ENCODE data around the gene HOXC9.

HOXC9 gene
- total RNA-seq = 0 reads per million in 4 donors

DNA sequence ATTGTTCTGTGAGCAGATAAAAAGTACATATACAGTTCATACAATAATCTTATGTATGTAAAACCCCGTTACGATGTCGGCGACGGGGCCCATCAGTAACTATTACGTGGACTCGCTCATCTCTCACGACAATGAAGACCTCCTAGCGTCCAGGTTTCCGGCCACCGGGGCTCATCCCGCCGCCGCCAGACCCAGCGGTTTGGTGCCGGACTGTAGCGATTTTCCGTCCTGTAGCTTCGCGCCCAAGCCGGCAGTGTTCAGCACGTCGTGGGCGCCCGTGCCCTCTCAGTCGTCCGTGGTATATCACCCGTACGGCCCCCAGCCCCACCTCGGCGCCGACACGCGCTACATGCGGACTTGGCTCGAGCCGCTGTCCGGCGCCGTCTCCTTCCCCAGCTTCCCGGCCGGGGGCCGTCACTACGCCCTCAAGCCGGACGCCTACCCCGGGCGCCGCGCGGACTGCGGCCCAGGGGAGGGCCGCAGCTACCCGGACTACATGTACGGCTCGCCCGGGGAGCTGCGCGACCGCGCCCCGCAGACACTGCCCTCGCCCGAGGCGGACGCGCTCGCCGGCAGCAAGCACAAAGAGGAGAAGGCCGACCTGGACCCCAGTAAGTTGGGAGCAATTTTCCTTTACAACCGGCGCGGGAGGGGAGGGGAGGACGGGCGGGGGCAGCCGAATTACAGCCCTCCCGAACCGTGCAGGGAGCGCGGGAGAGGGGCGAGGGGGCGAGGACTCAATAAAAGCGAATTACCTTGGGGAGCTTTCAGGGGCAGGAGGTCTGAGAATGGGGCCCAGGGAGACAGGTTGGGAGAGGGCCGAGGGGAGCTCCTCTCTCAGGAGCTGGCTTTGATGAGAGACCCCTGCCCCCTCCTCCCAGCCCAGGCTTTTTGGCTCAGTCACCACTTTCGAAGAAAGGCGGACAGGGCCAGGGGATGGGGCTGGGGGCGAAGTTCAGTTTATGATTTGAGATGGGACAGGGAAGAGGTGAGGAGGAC lies at the start of gene HOXC9:
HOXC9 (plus strand) TSS at position 46 of the 999 bp plus-strand sequence; CDS start at position 74, 28 bp downstream.
- no peak for DNase-seq

DNA sequence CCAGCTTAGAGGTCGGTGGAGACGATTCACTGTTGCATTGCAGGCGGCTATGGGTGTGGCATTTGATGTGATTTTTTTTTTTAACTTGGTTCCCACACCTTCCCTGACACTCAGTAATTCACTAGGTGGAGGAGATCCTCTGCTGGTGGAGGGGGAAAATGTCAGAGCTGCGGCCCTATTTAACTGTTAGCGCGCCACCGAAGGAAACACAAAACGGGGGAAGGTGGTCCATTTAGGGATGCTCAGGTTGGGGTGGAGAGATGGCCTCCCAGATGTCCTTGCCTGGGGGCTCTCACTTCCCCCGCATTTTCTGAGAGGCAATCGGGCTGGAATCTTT lies 49.6 kb upstream of the HOXC9 start:
- no peak for DNase-seq

DNA sequence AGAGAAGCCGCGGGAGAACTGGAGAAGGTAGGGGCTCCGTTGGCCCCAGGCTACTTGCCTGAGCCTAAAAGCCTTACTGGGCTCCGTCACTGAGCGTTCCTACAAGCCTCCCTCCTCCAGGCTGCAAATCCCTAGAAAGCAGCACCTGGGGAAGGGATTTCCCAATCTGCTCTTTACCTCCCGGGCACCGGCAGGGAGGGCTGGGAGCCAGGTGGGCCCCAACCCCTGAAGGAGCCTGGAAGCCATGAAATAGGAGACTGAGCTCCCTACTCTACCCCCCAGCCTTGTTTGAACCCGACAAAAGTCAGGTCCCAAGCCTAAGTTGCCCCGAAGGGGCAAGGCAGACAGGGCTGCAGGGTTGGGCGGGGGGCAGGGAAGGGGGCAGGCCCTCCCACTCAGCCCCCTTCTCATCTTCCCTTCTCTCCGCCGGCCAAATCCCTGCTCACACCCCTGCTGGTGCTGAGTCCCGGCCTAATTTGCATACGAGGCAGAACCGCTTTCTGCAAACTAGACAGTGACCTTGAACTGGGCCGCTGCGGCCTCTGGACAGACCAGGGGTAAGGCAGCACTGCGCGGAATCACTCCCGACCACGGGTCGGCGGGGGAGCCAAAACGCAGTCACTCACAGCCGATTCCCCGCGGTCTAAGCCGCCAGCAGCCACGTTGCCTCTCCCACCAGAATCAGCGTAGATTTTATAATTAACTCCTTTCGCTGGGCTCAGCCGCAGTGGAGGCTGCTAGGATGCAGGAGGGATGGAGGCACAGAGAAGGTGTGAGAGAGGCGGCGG lies 49.0 kb upstream of the HOXC9 start:
- DNase-seq = no peak

- DNase-seq = no peak
Measured at GRCh38 chr12:53951577-53952334, 48.2 kb upstream of the HOXC9 start.

DNA sequence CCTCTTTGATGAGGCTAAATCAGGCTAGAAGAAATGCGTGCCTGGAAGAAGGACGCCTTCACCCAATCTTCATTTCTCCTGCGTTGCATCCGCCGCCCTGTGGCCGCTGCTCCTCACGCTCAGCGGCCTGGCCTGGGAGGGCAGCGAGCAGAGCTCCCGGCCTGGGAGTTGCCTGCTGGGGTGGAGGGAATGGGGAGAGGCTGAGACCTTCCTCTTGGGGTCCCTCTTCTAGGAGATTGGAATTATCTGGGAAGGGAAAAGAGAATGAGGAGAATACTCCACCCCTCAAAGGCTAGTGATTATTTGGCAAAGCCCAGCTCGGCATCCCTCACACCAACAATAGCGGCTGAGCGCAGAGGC lies 47.6 kb upstream of the HOXC9 start:
- no peak for DNase-seq

- no peak for DNase-seq
Measured at GRCh38 chr12:53952871-53953734, 46.9 kb upstream of the HOXC9 start.

- no peak for DNase-seq
Measured at GRCh38 chr12:53953831-53954693, 45.9 kb upstream of the HOXC9 start.

GRCh38 chr12:53954694-53955035 lies 45.3 kb upstream of the HOXC9 start, which contains the start of gene HOXC12:
Gene HOXC12, plus strand, starts transcription at chr12:53954903. Its CDS starts 27 bp downstream, at chr12:53954930.
- no peak for DNase-seq

GRCh38 chr12:53955036-53955775 lies 44.8 kb upstream of the HOXC9 start:
- DNase-seq = no peak

- no peak for DNase-seq
Measured at GRCh38 chr12:53955776-53956250, 44.1 kb upstream of the HOXC9 start.

DNA sequence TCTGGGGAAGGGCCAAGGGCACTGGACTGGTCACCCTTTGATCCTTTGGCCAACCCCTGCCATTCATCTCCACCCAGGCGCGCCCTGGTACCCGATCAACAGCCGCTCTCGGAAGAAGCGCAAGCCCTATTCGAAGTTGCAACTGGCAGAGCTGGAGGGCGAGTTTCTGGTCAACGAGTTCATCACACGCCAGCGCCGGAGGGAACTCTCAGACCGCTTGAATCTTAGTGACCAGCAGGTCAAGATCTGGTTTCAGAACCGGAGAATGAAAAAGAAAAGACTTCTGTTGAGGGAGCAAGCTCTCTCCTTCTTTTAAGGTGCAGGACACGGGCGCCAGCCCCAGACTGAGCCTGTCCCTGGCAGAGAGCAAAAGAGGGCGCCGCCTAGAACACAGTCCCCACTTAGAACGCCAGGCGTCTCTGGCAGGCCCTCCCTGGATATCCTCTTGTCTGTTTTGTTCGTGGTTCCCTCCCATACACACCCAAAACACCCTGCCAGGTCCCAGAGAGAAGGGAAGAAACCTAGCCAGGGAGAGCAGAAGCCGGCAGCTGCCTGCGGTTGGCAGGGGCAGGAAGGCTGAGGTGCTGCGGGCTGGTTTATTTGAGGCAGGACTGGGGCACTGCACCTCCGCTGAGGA lies 43.6 kb upstream of the HOXC9 start:
- DNase-seq = no peak

DNA sequence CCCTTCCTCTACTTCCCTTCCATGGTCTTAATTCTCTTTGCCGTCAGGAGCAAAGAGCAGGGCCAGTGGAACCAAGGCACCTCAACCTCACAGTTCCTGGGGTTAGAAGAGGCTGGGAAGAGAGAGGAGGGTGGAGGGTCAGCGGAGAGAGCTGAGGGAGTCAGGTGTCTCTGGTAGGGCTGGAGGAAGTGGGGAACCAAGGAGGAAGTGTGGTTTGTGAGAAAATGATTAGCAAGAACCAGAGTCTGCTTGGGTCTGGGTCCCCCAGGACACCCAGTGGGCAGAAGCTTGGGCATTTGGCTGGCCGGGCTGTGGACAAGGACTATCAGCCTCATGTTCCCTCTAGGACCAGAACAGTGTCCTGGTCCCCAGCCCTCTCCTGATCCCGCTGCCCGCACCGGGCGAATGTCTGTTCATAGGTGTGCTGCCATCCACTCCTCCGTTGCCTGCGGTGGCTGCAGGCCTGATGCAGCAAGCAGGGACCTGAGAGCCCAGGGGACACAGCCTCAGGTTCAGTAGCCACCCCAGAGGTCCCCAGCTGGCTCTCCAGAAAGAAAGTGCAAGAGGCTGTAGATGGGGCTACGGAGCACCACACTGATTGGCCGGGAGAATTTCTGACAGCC lies 42.9 kb upstream of the HOXC9 start:
- no peak for DNase-seq

GRCh38 chr12:53958128-53958527 lies 41.8 kb upstream of the HOXC9 start:
- no peak for DNase-seq

- no peak for DNase-seq
Measured at GRCh38 chr12:53959314-53959713, 40.6 kb upstream of the HOXC9 start.

- DNase-seq = no peak
Measured at GRCh38 chr12:53960187-53961024, 39.6 kb upstream of the HOXC9 start.

- DNase-seq = no peak
Measured at GRCh38 chr12:53961025-53961761, 38.8 kb upstream of the HOXC9 start.

DNA sequence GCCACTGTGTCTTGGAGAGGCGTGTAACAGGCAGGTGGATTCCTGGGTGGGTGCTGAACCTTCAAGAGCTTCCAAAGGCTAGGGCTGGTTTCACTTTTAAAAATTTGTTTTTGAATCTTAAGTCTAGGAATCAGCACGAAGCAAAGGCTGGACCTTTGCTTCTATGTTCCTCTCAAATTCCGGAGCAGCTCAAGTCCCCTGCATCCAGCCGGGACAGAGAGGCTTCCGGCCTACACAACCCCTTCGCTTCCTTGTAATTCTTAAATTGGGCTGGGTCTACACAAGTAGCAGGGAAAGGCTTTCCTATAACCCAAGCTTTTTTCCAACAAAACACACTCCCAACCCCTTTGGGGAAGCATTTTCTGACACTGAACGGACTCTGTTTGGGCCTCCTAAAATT lies 37.0 kb upstream of the HOXC9 start:
- no peak for DNase-seq

All from T-helper 1 cell (primary cell).